GM12865 (cell line): ENCODE data around the gene LAMA5.

ENCODE experiments used
- DNase-seq: peaks from one replicate; pipeline ENCODE4 v3.0.0; 2010; ENCODE audit warnings: low read depth
- H3K4me3 ChIP-seq: 2 replicates; pipeline ENCODE4 v1.5.1; 2011; ENCODE audit warnings: mild to moderate bottlenecking, low read depth, low read length, control low read depth
- CTCF ChIP-seq: IDR thresholded peaks from 2 replicates; pipeline ENCODE4 v1.5.1; 2011; ENCODE audit warnings: low read length, control low read depth, low read depth, inconsistent platforms; ENCODE audit not compliant: insufficient read depth; ENCODE audit errors: missing control alignments

LAMA5 gene

GRCh38 chr20:62291251-62292066 lies 75.7 kb downstream of the LAMA5 start:
- no peak overlapping the region for H3K4me3 ChIP-seq
- TF ChIP-seq CTCF = no peak
- no peak for DNase-seq

- no peak for DNase-seq
- no peak overlapping the region for H3K4me3 ChIP-seq
- TF ChIP-seq CTCF = no peak
These were observed 77.2 kb downstream of the LAMA5 start for GRCh38 chr20:62289898-62290297.

GRCh38 chr20:62289131-62289530 lies 78.0 kb downstream of the LAMA5 start:
- no peak overlapping the region for H3K4me3 ChIP-seq
- no peak for DNase-seq
- no peak for TF ChIP-seq CTCF

- H3K4me3 ChIP-seq = no peak overlapping the region
- no peak for DNase-seq
- no peak for TF ChIP-seq CTCF
These were observed 78.5 kb downstream of the LAMA5 start for GRCh38 chr20:62288535-62289105.

- H3K4me3 ChIP-seq = no peak overlapping the region
- TF ChIP-seq CTCF = no peak
- DNase-seq = no peak
These were observed 79.2 kb downstream of the LAMA5 start for GRCh38 chr20:62287759-62288534.

GRCh38 chr20:62287129-62287528 lies 80.0 kb downstream of the LAMA5 start:
- no peak overlapping the region for H3K4me3 ChIP-seq
- no peak for TF ChIP-seq CTCF
- DNase-seq = no peak
